GM18519 (cell line): Measurements from ENCODE around the gene USP22.

Source experiments
- ATAC-seq: cut with Tn5 transposase; IDR thresholded peaks from one replicate; pipeline ENCODE4 v1.9.1; 2021; ENCODE audit warnings: mild to moderate bottlenecking, moderate library complexity; ENCODE audit not compliant: unreplicated experiment, low FRiP score

Gene USP22

DNA sequence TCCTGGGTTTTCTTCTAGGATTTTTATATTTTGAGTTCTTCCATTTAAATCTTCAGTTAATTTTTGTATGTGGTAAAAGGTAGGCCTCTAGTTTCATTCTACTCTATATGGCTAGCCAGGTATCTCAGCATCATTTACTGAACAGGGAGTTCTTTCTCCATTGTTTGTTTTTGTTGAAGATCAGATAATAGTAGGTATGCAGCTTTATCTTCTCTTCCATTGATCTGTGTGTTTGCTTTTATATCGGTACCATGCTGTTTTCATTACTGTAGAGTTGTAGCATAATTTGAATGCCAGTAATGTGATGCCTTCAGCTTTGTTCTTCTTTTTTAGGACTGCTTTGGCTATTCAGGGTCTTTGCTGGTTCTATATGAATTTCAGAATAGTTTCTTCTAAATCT lies 77.3 kb downstream of the USP22 start:
- no peak for ATAC-seq

DNA sequence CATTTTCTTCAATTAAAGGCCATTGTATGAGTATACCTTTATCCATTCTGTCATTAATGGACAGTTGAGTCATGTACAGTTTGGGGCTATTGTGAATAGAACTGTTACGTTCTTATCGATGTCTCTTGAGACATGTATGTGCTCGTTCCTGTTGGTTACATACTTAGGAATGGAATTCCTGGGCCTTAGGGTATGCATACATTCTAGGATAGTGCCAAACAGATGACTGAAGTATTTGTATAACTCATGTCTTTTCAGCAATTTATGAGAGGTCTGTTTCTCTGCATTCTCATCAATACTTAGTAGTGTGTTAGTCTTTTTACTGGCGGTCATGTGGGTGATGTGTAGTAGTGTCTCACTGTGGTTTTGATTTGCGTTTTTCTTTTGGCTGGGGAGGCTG lies 81.2 kb downstream of the USP22 start:
- no peak for ATAC-seq

DNA sequence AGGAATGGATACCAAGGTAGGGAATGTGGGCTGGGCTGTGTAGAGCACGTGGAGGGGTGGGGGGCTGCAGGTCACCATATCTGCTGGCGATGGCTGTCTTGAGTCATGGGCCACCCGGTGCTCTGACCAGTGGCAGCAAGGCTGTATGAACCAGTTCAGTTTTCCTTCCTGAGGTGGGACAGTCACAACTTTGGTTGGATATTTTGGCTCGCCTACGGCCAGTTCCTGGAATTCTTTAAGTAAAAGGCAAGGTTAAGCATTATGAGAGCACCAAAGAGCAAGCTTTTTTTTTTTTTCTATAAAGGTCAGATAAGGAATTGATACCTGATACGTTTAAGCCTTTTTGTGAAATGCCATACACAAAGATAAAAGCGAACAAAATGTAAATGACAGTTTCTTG lies 81.9 kb downstream of the USP22 start:
- ATAC-seq, result no peak

DNA sequence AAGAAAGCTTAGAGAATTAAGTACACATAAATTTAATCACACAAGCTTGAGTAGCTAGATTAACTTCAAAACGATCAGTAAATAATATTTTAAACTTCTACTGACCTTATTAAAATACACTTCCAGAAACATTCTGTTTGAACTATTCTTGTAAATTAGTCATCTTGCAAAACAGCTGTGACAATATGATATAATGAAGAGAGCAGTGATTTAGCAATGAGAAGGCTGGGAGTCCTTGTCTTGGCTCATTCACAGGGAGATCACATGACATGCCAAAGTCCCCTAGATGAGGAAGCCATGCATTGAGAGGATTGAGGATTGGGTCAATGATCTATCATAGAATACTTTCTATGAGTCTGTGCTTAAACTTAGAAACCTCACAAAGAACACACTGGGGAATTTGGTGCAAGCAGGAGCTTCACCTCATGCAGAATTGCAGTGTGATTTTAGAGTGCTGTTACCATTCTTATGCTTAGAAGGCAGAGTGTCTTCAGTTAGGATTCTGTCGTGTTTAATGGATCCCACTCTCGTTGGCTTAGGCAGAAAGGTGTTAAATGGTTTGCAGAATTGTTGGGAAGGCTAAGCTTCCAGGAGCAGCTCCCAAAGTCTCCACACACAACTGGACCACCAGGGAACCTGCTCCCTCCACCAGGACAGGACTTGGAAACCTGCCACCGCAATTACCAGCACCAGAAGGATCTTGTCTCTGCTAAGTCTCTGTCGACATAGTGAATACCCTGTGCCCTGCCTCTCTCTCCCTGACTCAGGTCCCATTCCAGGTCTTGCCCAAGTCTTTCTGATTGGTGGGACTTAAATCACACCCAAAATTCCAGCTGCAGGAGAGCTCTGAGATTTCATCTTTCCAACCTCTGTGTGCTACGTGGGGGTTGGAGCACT lies 87.1 kb downstream of the USP22 start:
- no peak for ATAC-seq

DNA sequence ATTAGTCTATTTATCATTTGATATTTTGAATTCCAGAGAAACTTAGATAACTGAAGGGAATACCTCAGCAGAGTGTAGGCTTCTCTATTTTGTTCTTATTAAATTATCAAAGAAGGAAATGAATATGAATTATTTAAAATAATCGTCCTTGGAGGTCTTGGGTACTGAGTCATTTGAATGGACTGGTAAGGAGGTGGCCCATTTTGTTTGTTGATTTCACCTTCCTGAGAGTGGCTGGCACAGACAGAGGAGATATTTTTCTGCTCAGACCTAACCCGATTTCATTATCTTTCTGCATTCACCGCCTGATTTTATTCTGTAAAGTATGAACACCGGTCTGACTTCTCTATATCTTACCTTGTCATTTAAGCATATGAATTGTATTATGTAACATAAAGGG lies 88.0 kb downstream of the USP22 start:
- ATAC-seq, result no peak

DNA sequence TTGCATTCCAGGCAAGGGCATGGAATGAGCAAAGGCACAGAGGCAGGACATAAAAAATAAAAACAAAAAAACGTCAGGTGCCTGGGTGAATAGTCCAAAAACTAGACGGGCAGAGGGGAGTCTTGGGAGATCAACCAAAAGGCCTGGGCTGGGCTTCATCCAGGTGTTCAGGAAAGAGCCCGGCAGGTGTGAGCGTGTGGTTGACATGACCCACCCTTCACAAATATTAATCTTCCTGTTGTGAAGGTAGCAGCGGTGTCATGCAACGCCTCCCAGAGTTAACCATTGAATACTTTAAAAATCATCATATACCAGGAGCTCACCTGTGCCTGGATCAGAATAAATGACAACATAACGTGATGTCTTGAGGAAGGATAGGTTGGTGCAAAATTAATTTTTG lies 90.6 kb downstream of the USP22 start:
- ATAC-seq, result no peak
